ENCODE results near the gene STK39.

Gene STK39

DNA sequence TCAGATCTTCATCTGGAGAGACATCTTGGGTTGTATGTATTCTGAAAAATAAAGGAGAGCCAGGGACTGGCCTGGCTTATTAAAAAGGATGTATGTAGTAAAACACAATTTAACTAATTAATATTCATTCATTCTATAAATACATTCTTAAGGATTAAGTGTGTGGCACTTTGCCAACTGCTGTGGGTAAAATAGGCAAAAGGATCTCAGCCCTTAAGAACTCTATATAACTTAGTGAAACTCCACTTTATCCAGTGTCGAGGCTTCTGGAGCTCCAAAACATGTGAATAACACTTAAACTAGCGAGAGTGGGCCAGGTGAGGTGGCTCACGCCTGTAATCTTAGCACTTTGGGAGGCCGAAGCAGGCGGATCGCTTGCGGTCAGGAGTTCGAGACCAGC is 7.7 kb upstream of the STK39 start:
- TF ChIP-seq, protein P1, sequence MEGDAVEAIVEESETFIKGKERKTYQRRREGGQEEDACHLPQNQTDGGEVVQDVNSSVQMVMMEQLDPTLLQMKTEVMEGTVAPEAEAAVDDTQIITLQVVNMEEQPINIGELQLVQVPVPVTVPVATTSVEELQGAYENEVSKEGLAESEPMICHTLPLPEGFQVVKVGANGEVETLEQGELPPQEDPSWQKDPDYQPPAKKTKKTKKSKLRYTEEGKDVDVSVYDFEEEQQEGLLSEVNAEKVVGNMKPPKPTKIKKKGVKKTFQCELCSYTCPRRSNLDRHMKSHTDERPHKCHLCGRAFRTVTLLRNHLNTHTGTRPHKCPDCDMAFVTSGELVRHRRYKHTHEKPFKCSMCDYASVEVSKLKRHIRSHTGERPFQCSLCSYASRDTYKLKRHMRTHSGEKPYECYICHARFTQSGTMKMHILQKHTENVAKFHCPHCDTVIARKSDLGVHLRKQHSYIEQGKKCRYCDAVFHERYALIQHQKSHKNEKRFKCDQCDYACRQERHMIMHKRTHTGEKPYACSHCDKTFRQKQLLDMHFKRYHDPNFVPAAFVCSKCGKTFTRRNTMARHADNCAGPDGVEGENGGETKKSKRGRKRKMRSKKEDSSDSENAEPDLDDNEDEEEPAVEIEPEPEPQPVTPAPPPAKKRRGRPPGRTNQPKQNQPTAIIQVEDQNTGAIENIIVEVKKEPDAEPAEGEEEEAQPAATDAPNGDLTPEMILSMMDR (IDR thresholded peaks at IDR 0.05; ENCODE audit: insufficient read depth, low read depth, low read length, missing control alignments) = no peak
- DNase-seq (ENCODE audit: low read depth) = no peak
- no peak overlapping the region for H3K4me3 ChIP-seq (ENCODE audit: low read length)

DNA sequence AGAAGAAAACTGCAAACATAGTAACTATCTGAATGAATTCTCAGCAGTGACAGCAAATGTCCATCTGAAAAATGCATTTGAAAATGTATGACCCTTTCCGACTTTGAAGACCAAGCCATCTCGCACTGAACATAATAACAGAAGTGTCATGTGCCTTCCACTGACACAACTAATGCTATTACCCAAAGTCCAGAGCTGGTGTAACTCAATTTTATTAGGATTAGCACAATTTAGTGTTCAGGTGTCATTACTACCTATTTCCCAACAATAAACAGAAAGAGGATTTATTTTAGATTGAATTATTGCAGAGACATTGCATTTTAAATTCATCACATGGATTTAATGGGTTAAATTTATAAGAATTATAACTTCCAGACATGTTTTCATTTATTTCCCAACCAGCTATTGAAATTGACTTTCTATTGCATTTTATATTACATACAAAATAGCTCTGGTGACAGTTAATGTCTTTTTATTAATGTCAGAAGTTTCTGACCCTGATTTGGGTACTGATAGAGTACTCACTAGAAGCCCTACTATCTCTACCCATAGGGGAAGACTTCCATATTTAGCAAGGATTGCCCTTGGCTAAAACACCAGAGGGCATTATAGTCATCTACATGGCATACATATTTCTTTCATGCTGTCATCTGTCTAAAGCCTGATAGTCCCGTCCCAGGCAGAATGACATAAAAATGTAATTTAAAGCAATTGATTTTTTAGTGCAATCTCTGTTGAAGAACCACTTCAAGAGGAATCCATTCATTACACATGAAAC is 7.0 kb upstream of the STK39 start:
- DNase-seq (ENCODE audit: low read depth) = peak; percentile 54
- no peak overlapping the region for H3K4me3 ChIP-seq (ENCODE audit: low read length)
- TF ChIP-seq, protein P1 (IDR thresholded peaks at IDR 0.05; ENCODE audit: insufficient read depth, low read depth, low read length, missing control alignments) = no peak

DNA sequence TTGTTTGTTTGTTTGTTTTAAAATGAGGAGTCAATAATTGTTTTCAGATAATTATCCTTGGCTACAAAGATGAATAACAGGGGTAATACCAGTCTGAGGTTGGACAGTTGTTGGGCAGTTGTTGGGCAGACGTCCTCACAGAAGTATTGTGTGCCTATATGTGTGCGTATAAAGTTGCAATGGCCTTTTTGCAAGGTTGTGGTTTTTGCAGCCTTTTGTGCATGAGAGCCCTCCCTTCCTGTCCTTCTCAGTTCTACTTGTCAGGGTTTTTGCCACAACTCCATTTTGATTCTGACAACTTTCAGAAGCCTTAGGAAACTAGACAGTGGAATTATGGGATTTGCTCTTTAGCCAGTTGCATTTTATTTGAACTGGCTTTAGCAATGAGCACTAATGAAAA is 6.0 kb upstream of the STK39 start:
- TF ChIP-seq, protein P1 (IDR thresholded peaks at IDR 0.05; ENCODE audit: insufficient read depth, low read depth, low read length, missing control alignments) = no peak
- H3K4me3 ChIP-seq (ENCODE audit: low read length) = no peak overlapping the region
- DNase-seq (ENCODE audit: low read depth) = no peak

DNA sequence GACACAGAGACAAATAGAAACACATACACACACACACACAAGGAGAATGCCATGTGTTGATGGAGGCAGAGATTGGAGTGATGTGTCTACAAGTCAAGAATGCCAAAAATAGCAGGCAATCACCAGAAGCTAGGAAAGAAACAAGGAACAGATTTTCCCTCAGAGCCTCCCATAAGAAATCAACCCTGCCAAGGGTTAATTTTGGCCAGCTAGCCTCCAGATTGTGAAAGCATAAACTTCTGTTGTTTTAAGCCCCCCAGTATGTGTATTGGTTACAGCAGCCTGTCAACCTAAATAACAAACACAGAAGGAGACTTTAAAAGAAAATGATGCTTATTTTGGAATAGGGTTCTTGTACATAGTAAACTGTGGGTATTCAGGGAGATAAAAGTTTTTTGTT is 5.6 kb upstream of the STK39 start:
- DNase-seq (ENCODE audit: low read depth) = no peak
- TF ChIP-seq, protein P1 (IDR thresholded peaks at IDR 0.05; ENCODE audit: insufficient read depth, low read depth, low read length, missing control alignments) = no peak
- no peak overlapping the region for H3K4me3 ChIP-seq (ENCODE audit: low read length)

DNA sequence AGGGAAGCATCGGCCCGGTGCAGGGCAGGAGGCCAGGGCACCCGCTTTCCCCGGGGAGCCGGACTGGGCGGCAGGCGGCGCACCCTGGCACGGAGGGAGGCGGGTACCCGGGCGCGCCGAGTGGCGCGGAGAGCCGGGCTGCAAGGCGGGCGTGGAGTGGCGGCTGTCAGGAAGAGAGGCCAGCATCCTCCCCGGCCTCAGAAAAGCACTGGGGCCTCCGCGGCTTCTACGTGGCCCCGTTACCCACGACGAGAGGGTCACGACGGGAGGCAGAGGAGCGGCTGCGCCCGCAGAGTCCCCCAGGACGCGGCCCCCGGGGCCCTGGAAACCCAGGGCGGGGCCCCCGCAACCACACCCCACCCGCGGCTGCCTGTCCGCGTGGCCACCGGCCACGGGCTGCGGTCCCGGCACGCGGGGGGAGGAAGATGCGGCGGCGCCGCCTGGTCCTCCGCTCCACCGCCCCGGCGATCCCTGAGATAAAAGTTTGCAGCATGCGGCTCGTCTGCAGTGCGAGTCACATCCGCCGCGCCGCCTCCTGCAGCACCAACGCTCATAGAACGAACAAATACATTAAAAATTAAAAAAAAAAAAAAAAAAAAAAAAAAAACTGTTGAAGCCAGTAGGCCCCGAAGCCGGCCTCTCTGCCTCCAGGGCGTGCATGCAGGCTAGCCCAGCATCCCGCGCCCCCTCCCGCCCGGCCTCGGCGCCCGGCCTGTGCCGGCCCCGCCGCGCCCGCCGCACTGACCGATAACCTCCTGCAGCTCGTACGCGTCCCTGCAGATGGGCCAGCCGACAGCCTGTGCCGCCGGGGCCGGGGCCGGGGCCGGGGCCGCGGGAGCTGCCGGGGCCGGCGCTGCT is 683 bp downstream of the STK39 start:
- peak; percentile 72 for DNase-seq (ENCODE audit: low read depth)
- TF ChIP-seq, protein P1 (IDR thresholded peaks at IDR 0.05; ENCODE audit: insufficient read depth, low read depth, low read length, missing control alignments) = peak; percentile 29
- H3K4me3 ChIP-seq (ENCODE audit: low read length) = peak overlapping the region; percentile 56

DNA sequence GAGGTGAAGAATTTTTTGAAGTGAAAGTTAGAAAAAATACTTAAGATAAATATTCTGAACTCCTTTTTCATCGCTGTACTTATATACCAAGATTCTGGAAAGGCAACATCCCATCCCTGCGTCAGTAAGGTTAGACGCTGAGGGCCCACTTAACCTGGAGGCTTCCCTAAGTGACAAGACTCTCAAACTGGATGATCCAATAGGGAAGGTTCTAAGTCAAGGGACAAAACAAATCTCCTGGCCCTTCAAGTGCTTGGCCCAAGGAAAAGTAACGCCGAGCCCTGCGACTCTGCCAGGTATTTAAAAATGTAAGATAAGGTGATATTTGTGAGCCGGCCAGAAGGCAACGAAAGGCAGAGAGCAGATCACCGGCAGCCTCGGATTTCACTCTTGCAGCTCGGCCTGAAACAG is 1.3 kb downstream of the STK39 start:
- TF ChIP-seq, protein P1 (IDR thresholded peaks at IDR 0.05; ENCODE audit: insufficient read depth, low read depth, low read length, missing control alignments) = no peak
- peak overlapping the region; percentile 56 for H3K4me3 ChIP-seq (ENCODE audit: low read length)
- no peak for DNase-seq (ENCODE audit: low read depth)

All from epithelial cell of esophagus (primary cell).